ENCODE data around the gene CYP3A7. TPM values are rescaled to one million over a fixed set of nuclear protein-coding genes. Genes with fewer than 3 reads are reported as not detected.

The CYP3A7 gene
- total and polyA plus RNA-seq, 2 of the 13 experiments (the other 11 are each of a cell fraction or from before 2014, with no cell fraction given): 5.8 to 6.4 TPM

DNA sequence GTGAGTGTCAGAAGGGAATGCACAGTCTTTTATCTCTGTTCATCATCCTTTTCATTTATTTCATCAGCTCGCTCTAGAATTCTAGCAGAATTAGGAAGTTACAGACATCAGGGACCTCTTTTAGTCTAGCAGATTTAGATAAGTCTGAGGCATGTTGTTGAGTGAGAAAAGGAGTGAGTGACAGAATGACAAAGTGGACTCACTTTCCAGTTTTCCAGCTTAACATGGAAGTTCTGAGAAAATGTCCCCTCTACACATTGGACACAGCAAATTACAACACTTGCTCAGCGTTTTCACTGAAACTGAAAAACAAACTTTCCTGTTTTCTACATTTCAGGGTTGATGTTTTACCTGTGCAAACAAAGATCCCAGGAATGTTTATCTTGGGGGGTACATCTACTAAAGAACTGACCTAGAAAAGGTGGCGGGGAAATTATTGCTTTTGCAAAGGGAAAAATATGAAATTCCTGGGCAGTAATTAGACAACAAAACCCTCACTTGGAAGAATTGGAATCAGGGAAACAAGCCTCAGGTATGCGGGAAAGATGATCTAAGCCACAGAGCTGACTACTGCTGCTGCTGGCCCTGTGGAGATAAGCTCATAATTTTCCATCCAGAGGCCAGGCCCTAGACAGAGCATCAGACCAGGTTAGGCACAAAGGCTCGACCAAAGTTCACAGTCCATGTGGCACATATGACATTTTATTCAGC lies 40.6 kb downstream of the CYP3A7 start (continued):
- peak; percentile 84 for TF ChIP-seq FOXA3 (CRISPR knock-in tag; IDR thresholded peaks at IDR 0.05)
- no peak for TF ChIP-seq TOPORS (CRISPR knock-in tag; IDR thresholded peaks at IDR 0.05)
- TF ChIP-seq ZNF343 (CRISPR knock-in tag; IDR thresholded peaks at IDR 0.05): no peak
- TF ChIP-seq, protein P1, sequence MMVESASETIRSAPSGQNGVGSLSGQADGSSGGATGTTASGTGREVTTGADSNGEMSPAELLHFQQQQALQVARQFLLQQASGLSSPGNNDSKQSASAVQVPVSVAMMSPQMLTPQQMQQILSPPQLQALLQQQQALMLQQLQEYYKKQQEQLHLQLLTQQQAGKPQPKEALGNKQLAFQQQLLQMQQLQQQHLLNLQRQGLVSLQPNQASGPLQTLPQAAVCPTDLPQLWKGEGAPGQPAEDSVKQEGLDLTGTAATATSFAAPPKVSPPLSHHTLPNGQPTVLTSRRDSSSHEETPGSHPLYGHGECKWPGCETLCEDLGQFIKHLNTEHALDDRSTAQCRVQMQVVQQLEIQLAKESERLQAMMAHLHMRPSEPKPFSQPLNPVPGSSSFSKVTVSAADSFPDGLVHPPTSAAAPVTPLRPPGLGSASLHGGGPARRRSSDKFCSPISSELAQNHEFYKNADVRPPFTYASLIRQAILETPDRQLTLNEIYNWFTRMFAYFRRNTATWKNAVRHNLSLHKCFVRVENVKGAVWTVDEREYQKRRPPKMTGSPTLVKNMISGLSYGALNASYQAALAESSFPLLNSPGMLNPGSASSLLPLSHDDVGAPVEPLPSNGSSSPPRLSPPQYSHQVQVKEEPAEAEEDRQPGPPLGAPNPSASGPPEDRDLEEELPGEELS (CRISPR knock-in tag; IDR thresholded peaks at IDR 0.05): peak; percentile 82
- peak; percentile 36 for TF ChIP-seq FOSL2 (CRISPR knock-in tag; IDR thresholded peaks at IDR 0.05)
- TF ChIP-seq NAIF1 (CRISPR knock-in tag; IDR thresholded peaks at IDR 0.05; ENCODE audit: borderline replicate concordance): no peak
- no peak for TF ChIP-seq SUZ12 (IDR thresholded peaks at IDR 0.05; ENCODE audit: low read depth, low read length)
- TF ChIP-seq SIX1 (CRISPR knock-in tag; IDR thresholded peaks at IDR 0.05; ENCODE audit: borderline replicate concordance): peak; percentile 45; the same call in 1 of the 2 replicates
- no peak; the same call in 1 of the 2 replicates for TF ChIP-seq ZNF709 (CRISPR knock-in tag; IDR thresholded peaks at IDR 0.05)
- TF ChIP-seq HHEX (CRISPR knock-in tag; IDR thresholded peaks at IDR 0.05): no peak
- TF ChIP-seq MLLT10 (CRISPR knock-in tag; IDR thresholded peaks at IDR 0.05): no peak
- TF ChIP-seq DMAP1 (CRISPR knock-in tag; IDR thresholded peaks at IDR 0.05): no peak
- no peak for TF ChIP-seq SALL2 (CRISPR knock-in tag; IDR thresholded peaks at IDR 0.05)
- TF ChIP-seq ZNF501 (CRISPR knock-in tag; IDR thresholded peaks at IDR 0.05): no peak
- peak; percentile 59; the same call in 1 of the 2 replicates for TF ChIP-seq HMG20A (CRISPR knock-in tag; IDR thresholded peaks at IDR 0.05; ENCODE audit: borderline replicate concordance)
- TF ChIP-seq, protein P2, sequence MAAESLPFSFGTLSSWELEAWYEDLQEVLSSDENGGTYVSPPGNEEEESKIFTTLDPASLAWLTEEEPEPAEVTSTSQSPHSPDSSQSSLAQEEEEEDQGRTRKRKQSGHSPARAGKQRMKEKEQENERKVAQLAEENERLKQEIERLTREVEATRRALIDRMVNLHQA (CRISPR knock-in tag; IDR thresholded peaks at IDR 0.05): no peak
- TF ChIP-seq EEA1 (CRISPR knock-in tag; IDR thresholded peaks at IDR 0.05; ENCODE audit: borderline replicate concordance): no peak
- TF ChIP-seq CHD4 (IDR thresholded peaks at IDR 0.05; ENCODE audit: borderline replicate concordance, low read length): no peak
- TF ChIP-seq MAF1 (CRISPR knock-in tag; IDR thresholded peaks at IDR 0.05; ENCODE audit: borderline replicate concordance): no peak
- TF ChIP-seq, protein P3, sequence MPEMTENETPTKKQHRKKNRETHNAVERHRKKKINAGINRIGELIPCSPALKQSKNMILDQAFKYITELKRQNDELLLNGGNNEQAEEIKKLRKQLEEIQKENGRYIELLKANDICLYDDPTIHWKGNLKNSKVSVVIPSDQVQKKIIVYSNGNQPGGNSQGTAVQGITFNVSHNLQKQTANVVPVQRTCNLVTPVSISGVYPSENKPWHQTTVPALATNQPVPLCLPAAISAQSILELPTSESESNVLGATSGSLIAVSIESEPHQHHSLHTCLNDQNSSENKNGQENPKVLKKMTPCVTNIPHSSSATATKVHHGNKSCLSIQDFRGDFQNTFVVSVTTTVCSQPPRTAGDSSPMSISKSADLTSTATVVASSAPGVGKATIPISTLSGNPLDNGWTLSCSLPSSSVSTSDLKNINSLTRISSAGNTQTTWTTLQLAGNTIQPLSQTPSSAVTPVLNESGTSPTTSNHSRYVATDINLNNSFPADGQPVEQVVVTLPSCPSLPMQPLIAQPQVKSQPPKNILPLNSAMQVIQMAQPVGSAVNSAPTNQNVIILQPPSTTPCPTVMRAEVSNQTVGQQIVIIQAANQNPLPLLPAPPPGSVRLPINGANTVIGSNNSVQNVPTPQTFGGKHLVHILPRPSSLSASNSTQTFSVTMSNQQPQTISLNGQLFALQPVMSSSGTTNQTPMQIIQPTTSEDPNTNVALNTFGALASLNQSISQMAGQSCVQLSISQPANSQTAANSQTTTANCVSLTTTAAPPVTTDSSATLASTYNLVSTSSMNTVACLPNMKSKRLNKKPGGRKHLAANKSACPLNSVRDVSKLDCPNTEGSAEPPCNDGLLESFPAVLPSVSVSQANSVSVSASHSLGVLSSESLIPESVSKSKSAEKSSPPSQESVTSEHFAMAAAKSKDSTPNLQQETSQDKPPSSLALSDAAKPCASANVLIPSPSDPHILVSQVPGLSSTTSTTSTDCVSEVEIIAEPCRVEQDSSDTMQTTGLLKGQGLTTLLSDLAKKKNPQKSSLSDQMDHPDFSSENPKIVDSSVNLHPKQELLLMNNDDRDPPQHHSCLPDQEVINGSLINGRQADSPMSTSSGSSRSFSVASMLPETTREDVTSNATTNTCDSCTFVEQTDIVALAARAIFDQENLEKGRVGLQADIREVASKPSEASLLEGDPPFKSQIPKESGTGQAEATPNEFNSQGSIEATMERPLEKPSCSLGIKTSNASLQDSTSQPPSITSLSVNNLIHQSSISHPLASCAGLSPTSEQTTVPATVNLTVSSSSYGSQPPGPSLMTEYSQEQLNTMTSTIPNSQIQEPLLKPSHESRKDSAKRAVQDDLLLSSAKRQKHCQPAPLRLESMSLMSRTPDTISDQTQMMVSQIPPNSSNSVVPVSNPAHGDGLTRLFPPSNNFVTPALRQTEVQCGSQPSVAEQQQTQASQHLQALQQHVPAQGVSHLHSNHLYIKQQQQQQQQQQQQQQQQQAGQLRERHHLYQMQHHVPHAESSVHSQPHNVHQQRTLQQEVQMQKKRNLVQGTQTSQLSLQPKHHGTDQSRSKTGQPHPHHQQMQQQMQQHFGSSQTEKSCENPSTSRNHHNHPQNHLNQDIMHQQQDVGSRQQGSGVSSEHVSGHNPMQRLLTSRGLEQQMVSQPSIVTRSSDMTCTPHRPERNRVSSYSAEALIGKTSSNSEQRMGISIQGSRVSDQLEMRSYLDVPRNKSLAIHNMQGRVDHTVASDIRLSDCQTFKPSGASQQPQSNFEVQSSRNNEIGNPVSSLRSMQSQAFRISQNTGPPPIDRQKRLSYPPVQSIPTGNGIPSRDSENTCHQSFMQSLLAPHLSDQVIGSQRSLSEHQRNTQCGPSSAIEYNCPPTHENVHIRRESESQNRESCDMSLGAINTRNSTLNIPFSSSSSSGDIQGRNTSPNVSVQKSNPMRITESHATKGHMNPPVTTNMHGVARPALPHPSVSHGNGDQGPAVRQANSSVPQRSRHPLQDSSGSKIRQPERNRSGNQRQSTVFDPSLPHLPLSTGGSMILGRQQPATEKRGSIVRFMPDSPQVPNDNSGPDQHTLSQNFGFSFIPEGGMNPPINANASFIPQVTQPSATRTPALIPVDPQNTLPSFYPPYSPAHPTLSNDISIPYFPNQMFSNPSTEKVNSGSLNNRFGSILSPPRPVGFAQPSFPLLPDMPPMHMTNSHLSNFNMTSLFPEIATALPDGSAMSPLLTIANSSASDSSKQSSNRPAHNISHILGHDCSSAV (CRISPR knock-in tag; IDR thresholded peaks at IDR 0.05; ENCODE audit: borderline replicate concordance): no peak
- no peak for TF ChIP-seq ZNF180 (CRISPR knock-in tag; IDR thresholded peaks at IDR 0.05; ENCODE audit: borderline replicate concordance, low read depth)
